Nephron (organoid): Measurements from ENCODE around the gene SERGEF.
A peak's percentile ranks its signal among the peaks of the same experiment; 100 is the strongest.

Source experiments
- H3K27ac Mint-ChIP-seq, 3 experiments: 2 replicates each; pipeline ENCODE4 v1.8.0; 2020; ENCODE audit warnings: mixed read lengths in 3 of 3, mild to moderate bottlenecking in 2 of 3, moderate library complexity in 1 of 3
- H3K27me3 Mint-ChIP-seq: 2 replicates; pipeline ENCODE4 v1.8.0; 2021; ENCODE audit warnings: low read depth, mild to moderate bottlenecking, moderate library complexity, mixed read lengths
- H3K36me3 Mint-ChIP-seq: 2 replicates; pipeline ENCODE4 v1.8.0; 2020; ENCODE audit warnings: low read depth, mixed read lengths
- H3K4me1 Mint-ChIP-seq: 2 replicates; pipeline ENCODE4 v1.8.0; 2020; ENCODE audit warnings: mixed read lengths
- H3K4me3 Mint-ChIP-seq, 3 experiments: 2 replicates each; pipeline ENCODE4 v1.8.0; 2020; ENCODE audit warnings: mild to moderate bottlenecking in 3 of 3, mixed read lengths in 3 of 3, moderate library complexity in 2 of 3
- H3K9me3 Mint-ChIP-seq: 2 replicates; pipeline ENCODE4 v1.8.0; 2020; ENCODE audit warnings: mixed read lengths
- TF ChIP-seq, protein P1 (sequence below), 3 experiments: fragments of 200-600 bp; sonication (generic); IDR thresholded peaks; one replicate each; pipeline ENCODE4 v1.5.0; 2021; ENCODE audit warnings: antibody characterized with exemption in 3 of 3; ENCODE audit not compliant: unreplicated experiment in 3 of 3

The SERGEF gene

DNA sequence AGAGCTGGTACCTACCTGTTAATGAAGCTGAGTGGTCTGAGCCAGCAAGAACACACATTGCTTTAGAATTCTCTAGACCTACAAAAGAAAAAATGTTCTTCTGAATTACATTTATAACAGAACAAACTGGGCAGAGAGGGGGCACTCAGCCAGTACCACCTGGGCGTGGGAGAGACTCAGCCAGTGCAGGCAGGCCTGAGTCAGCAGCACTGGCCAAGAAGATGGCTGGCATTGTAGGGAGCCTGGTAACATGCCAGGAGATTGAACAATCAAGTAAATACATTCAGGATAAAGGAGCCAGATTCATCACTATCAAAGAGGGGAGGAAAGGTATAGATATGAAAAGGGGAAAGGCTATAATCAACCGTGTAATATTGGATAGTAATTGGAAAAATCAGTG lies 19.9 kb downstream of the SERGEF start:
- Mint-ChIP-seq H3K27me3 (no peaks in the 10 kb centered on the region), H3K4me3 (no peak overlapping the region), H3K36me3 (peaks cover 4% of the 10 kb centered on the region), H3K4me1 (no peaks in the 10 kb centered on the region), H3K27ac (no peak overlapping the region), H3K9me3 (no peaks in the 10 kb centered on the region)
- TF ChIP-seq, protein P1, sequence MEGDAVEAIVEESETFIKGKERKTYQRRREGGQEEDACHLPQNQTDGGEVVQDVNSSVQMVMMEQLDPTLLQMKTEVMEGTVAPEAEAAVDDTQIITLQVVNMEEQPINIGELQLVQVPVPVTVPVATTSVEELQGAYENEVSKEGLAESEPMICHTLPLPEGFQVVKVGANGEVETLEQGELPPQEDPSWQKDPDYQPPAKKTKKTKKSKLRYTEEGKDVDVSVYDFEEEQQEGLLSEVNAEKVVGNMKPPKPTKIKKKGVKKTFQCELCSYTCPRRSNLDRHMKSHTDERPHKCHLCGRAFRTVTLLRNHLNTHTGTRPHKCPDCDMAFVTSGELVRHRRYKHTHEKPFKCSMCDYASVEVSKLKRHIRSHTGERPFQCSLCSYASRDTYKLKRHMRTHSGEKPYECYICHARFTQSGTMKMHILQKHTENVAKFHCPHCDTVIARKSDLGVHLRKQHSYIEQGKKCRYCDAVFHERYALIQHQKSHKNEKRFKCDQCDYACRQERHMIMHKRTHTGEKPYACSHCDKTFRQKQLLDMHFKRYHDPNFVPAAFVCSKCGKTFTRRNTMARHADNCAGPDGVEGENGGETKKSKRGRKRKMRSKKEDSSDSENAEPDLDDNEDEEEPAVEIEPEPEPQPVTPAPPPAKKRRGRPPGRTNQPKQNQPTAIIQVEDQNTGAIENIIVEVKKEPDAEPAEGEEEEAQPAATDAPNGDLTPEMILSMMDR (IDR thresholded peaks at IDR 0.05; ENCODE audit: unreplicated experiment in 3 of 3), result no peak

DNA sequence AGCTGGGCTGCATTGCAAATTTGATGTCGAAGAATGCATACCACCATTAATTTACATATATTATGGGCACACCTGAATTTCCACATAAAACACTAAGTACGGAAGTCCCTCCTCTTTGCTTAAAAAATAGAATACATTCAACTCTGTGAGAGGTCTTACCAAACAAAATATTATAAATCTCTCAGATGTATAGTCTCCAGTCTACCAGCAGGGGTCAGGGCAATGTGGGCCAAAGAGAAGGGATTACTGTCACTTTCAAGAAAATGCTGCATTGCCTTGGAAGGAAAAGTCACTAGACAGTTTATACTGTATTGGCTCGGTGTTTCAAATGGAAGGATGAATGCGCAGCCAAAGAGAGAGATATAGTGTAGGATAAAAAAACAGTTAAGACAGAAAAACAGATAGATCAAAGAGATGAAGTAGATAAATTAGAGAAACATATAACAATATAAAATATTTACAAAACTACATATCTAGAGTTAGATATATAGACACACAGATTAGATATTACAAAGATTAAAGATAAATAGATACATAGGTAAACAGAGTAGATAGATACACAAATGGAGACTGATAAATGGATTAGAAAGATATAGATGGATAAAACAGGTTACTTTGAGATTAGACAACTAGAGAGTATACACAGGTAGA lies 20.9 kb downstream of the SERGEF start:
- Mint-ChIP-seq H3K4me1 (no peaks in the 10 kb centered on the region), H3K9me3 (no peaks in the 10 kb centered on the region), H3K27ac (no peak overlapping the region), H3K4me3 (no peak overlapping the region), H3K36me3 (peaks cover 8% of the 10 kb centered on the region), H3K27me3 (no peaks in the 10 kb centered on the region)
- TF ChIP-seq, protein P1 (IDR thresholded peaks at IDR 0.05; ENCODE audit: unreplicated experiment in 3 of 3), result peak; percentile 75 to 80 (median 79)

GRCh38 chr11:17989306-17989705 lies 23.5 kb downstream of the SERGEF start:
- no peaks in the 10 kb centered on the region for H3K9me3 Mint-ChIP-seq
- H3K4me3 Mint-ChIP-seq, result no peak overlapping the region
- peaks cover 4% of the 10 kb centered on the region for H3K4me1 Mint-ChIP-seq
- TF ChIP-seq, protein P1 (IDR thresholded peaks at IDR 0.05; ENCODE audit: unreplicated experiment in 3 of 3), result no peak
- no peak overlapping the region for H3K27ac Mint-ChIP-seq
- no peaks in the 10 kb centered on the region for H3K27me3 Mint-ChIP-seq
- H3K36me3 Mint-ChIP-seq, result peaks cover 5% of the 10 kb centered on the region

DNA sequence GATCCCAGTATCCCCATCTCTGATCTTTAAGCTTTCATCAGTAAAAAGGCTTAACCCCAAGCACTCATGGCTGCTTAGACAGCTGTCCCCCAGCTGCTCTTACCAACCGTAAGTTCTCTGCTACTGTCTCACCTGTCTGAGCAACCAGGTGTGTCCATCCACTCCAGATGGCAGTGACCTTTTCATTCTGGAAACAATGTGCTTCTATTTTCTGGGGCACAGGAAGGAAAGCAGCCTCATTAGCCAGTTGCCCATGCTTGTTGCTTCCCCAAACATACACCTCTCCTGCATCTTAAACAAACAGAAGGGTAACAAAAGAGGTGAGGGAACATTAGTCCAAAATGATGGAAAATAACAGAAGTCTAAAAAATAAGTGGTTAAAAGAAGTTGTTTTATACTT lies 24.4 kb downstream of the SERGEF start:
- Mint-ChIP-seq H3K36me3 (peaks cover 10% of the 10 kb centered on the region), H3K27ac (no peak overlapping the region), H3K9me3 (no peaks in the 10 kb centered on the region), H3K27me3 (no peaks in the 10 kb centered on the region), H3K4me1 (peaks cover 4% of the 10 kb centered on the region), H3K4me3 (no peak overlapping the region)
- TF ChIP-seq, protein P1 (IDR thresholded peaks at IDR 0.05; ENCODE audit: unreplicated experiment in 3 of 3), result no peak

DNA sequence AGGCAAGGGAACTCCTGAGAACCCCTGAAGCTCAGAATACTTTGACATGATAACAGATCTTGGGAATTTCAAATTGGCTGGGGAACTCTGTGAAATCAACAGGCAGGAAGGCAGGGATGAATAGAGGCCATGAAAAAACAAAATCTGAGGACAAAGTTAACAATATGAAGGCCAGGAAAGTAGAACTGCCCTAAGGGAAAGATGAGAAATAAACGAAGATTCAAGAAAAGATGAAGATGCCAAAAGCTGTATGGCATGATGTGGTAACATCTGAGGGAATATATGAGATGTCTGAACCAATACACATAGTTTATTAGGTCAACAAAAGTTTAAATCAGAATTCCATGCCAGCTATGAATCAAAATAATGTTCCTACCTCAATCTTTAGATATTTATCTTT lies 25.0 kb downstream of the SERGEF start:
- Mint-ChIP-seq H3K36me3 (peaks cover 10% of the 10 kb centered on the region), H3K4me1 (peaks cover 4% of the 10 kb centered on the region), H3K27ac (no peak overlapping the region), H3K27me3 (no peaks in the 10 kb centered on the region), H3K4me3 (no peak overlapping the region), H3K9me3 (no peaks in the 10 kb centered on the region)
- TF ChIP-seq, protein P1 (IDR thresholded peaks at IDR 0.05; ENCODE audit: unreplicated experiment in 3 of 3), result no peak

- H3K36me3 Mint-ChIP-seq, result peaks cover 10% of the 10 kb centered on the region
These were observed 26.1 kb downstream of the SERGEF start for GRCh38 chr11:17986711-17987220.

More at GRCh38 chr11:17986711-17987220, 26.1 kb downstream of the SERGEF start:
- Mint-ChIP-seq H3K27me3 (no peaks in the 10 kb centered on the region), H3K9me3 (no peaks in the 10 kb centered on the region), H3K27ac (no peak overlapping the region), H3K4me1 (peaks cover 4% of the 10 kb centered on the region), H3K4me3 (no peak overlapping the region)
- TF ChIP-seq, protein P1 (IDR thresholded peaks at IDR 0.05; ENCODE audit: unreplicated experiment in 3 of 3), result peak in 2 of 3 experiments; percentile 13 to 19
